GM12874 (cell line): Measurements from ENCODE around the gene PCSK6.

ENCODE experiments used
- TF ChIP-seq, protein P1 (sequence below): IDR thresholded peaks from 2 replicates; pipeline ENCODE4 v1.5.1; 2011; ENCODE audit warnings: low read depth, mild to moderate bottlenecking, control low read depth, low read length, moderate library complexity; ENCODE audit not compliant: insufficient read depth

The PCSK6 gene

DNA sequence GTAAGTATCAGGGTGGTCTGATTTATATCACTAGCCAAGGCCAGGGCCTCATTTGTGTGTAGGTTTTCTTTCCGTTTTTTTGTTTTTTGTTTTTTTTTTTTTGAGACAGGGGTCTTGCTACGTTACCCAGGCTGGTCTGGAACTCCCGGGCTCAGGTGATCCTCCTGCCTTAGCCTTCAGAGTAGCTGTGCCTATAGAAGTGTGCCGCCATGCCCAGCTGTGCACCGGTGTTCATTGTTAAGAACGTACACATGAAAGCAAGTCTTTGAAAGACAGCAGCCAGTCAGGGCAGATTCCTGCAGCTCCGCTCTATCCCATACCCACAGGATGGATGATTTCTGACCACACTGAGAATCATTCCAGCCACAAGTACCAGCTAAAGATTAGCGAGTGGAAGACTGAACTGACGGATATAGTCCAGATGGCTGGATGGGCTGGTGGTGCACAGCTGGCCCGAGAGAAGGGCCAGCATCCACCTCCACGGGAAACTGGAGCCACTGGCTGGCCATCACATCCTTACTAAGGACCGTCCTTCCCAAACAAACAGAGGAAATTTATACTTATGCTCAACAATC is 95.4 kb downstream of the PCSK6 start:
- TF ChIP-seq, protein P1, sequence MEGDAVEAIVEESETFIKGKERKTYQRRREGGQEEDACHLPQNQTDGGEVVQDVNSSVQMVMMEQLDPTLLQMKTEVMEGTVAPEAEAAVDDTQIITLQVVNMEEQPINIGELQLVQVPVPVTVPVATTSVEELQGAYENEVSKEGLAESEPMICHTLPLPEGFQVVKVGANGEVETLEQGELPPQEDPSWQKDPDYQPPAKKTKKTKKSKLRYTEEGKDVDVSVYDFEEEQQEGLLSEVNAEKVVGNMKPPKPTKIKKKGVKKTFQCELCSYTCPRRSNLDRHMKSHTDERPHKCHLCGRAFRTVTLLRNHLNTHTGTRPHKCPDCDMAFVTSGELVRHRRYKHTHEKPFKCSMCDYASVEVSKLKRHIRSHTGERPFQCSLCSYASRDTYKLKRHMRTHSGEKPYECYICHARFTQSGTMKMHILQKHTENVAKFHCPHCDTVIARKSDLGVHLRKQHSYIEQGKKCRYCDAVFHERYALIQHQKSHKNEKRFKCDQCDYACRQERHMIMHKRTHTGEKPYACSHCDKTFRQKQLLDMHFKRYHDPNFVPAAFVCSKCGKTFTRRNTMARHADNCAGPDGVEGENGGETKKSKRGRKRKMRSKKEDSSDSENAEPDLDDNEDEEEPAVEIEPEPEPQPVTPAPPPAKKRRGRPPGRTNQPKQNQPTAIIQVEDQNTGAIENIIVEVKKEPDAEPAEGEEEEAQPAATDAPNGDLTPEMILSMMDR, result no peak

DNA sequence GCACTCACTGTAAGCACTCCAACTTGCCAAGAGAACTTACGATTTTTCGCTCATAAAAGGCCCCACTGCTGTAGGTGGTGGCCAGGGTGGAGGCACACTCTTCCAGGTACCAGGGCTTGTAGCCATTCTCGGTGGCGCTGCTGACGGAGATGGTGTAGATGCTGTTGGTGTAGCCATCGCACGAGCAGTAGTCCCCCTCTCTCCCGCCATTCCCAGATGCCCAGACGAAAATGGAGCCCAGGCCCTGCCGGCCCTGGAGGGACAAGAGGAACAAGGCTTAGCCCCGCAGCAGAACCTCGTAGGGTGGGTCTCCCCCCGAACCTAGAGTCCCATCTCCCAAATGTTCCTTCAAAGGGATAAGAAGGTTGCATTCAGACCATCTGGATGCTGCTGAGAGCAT is 96.3 kb downstream of the PCSK6 start:
- TF ChIP-seq, protein P1, result no peak

DNA sequence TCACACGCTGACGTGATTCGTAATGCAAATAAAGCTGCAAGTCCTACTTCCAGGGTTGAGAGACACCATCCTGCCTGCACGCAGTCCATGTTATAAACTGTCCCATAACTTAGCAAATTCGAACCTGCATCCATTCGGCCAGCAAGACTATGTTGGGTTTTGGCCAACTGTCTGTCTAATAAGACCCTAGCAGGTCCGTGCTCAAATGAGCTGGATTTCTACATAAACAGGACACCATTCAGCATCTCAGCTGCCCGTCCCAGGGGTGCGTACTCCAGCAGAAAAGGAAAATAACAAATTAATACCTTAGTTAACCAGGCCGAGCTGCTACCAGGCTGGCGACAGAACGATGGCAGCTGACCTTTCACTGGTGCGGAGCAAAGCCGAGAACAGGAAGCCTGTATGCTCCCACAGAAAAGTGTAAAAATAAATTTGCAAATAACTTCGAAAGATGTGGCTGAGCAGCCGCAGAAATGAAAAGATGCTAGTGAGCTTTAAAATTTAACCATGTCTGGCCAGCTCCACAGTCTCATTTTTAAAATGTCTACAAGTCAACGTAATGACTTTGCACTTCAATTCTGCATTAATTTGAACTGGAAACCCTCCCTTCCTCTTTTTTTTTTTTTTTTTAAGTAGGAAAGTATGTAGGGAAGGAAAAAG is 97.4 kb downstream of the PCSK6 start:
- TF ChIP-seq, protein P1, result no peak

DNA sequence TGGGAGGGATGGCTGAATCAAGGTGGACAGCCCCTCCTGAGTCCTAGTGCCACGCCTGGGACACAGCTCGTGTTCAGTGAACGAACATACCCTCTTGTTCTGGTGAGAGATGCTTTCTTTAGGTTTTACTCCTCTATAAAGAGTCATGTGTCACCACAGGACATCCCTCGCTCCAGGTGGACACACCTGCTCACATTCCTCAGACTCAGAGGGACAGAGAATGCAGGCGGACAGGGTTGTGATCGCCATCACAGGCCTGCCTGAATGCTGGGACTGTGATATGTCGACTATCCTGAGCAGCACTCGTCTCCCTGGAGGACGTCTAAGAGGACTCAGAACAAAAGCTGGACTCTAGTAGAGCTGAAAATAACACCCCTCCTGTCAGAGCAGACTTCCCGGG is 98.1 kb downstream of the PCSK6 start:
- TF ChIP-seq, protein P1, result no peak

DNA sequence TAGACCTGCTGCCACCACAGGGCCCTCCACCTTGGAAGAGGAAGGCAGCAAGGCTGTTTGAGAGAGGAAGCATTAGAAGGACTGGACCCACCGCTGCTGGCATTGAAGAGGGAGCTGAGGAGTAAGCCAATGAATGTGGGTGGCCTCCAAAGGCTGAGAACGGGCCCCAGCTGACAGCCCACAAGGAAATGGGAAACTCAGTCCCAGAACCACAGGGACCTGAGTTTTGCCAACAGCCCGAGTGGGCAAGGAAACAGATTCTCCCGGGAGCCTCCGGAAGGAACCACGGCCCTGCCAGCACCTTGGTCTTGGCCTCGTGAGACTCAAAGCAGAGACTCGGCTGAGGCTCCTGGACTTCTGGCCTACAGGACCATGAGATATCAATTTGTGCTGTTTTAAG is 99.0 kb downstream of the PCSK6 start:
- TF ChIP-seq, protein P1, result no peak

DNA sequence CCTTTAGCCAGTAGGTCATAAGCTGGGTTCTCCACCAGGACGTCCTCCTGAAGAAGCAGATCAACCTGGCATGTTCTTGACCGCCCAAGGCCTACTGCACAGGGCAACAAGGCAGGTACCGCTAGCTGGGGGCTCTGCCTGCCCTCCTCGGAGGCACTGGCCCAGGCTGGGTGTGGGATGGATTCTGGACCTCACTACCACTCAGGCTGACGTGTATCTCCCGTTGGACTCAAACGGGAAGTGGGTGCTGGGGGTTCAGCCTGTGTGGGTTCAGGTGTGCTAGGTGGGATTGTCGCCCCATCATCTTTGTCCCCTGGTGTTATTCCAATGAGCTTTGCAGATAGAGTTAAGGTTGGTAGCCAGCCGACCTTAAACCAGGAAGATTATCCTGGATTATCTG is 99.4 kb downstream of the PCSK6 start:
- TF ChIP-seq, protein P1, result no peak

DNA sequence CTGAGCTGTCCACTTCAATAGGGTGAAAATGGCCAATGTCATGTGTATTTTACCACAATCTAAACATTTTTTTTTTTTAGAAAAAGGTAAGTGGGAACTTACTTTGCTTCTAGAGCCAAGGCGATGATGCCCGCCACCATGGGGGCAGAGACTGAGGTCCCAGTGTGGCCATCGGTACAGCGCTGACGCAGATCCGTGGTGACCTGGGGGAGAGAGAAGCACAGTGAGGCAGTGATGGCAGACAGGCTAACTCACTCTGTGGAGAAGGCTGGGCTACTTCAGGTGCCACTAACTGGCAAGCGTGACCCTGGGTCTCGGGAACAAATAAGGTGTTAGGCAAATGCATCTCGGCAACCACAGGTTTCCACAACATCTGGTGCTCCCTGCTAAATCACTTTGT is 100.1 kb downstream of the PCSK6 start:
- TF ChIP-seq, protein P1, result no peak
